ENCODE results near the gene GDPD3.
A peak's percentile ranks its signal among the peaks of the same experiment; 100 is the strongest.

The GDPD3 gene

GRCh38 chr16:30094541-30095165 is 18.7 kb downstream of the GDPD3 start:
- DNase-seq = no peak

- peak; percentile 83 for DNase-seq
These were observed 20.8 kb downstream of the GDPD3 start for GRCh38 chr16:30092373-30093010.

- DNase-seq = peak; percentile 93
These were observed 21.6 kb downstream of the GDPD3 start, which contains the start of gene TBX6 for GRCh38 chr16:30091474-30092372. TSS of gene TBX6 (minus strand) at chr16:30091924. CDS start at chr16:30091193, 731 bp downstream.

GRCh38 chr16:30090610-30091331 is 22.6 kb downstream of the GDPD3 start:
- DNase-seq = no peak

- DNase-seq = no peak
These were observed 24.3 kb downstream of the GDPD3 start for GRCh38 chr16:30088832-30089624.

- no peak for DNase-seq
These were observed 25.0 kb downstream of the GDPD3 start for GRCh38 chr16:30088237-30088831.

GRCh38 chr16:30087181-30087898 is 26.0 kb downstream of the GDPD3 start:
- DNase-seq = no peak

GRCh38 chr16:30086291-30087140 is 26.8 kb downstream of the GDPD3 start:
- DNase-seq = no peak

- no peak for DNase-seq
These were observed 27.5 kb downstream of the GDPD3 start for GRCh38 chr16:30085820-30086219.

GRCh38 chr16:30085247-30085646 is 28.1 kb downstream of the GDPD3 start:
- DNase-seq = no peak

GRCh38 chr16:30084816-30085159 is 28.5 kb downstream of the GDPD3 start:
- DNase-seq = no peak

GRCh38 chr16:30084096-30084815 is 29.1 kb downstream of the GDPD3 start:
- DNase-seq = no peak

- DNase-seq = no peak
These were observed 29.9 kb downstream of the GDPD3 start for GRCh38 chr16:30083216-30084055.

GRCh38 chr16:30082545-30083090 is 30.7 kb downstream of the GDPD3 start:
- no peak for DNase-seq

- no peak for DNase-seq
These were observed 33.9 kb downstream of the GDPD3 start for GRCh38 chr16:30079480-30079879.

- no peak for DNase-seq
These were observed 34.6 kb downstream of the GDPD3 start for GRCh38 chr16:30078744-30079143.

GRCh38 chr16:30077656-30078055 is 35.7 kb downstream of the GDPD3 start:
- no peak for DNase-seq

- DNase-seq = peak; percentile 31
These were observed 37.0 kb downstream of the GDPD3 start for GRCh38 chr16:30076276-30076791.
